ENCODE data around the gene DGKQ.

The DGKQ gene

GRCh38 chr4:948101-948935 is 25.1 kb downstream of the DGKQ start:
- no peak overlapping the region for H3K4me3 ChIP-seq (replicated peaks; ENCODE audit: insufficient read depth, low read length)
- H3K27ac ChIP-seq (replicated peaks): no peak overlapping the region
- no peaks in the 10 kb centered on the region for H3K27me3 ChIP-seq (ENCODE audit: insufficient read depth, poor library complexity, severe bottlenecking)
- DNase-seq (ENCODE audit: low read depth in 1 of 2, low spot score in 1 of 2): no peak
- no peak for TF ChIP-seq GABPA (IDR thresholded peaks at IDR 0.05; ENCODE audit: low read depth)
- TF ChIP-seq, protein P1, sequence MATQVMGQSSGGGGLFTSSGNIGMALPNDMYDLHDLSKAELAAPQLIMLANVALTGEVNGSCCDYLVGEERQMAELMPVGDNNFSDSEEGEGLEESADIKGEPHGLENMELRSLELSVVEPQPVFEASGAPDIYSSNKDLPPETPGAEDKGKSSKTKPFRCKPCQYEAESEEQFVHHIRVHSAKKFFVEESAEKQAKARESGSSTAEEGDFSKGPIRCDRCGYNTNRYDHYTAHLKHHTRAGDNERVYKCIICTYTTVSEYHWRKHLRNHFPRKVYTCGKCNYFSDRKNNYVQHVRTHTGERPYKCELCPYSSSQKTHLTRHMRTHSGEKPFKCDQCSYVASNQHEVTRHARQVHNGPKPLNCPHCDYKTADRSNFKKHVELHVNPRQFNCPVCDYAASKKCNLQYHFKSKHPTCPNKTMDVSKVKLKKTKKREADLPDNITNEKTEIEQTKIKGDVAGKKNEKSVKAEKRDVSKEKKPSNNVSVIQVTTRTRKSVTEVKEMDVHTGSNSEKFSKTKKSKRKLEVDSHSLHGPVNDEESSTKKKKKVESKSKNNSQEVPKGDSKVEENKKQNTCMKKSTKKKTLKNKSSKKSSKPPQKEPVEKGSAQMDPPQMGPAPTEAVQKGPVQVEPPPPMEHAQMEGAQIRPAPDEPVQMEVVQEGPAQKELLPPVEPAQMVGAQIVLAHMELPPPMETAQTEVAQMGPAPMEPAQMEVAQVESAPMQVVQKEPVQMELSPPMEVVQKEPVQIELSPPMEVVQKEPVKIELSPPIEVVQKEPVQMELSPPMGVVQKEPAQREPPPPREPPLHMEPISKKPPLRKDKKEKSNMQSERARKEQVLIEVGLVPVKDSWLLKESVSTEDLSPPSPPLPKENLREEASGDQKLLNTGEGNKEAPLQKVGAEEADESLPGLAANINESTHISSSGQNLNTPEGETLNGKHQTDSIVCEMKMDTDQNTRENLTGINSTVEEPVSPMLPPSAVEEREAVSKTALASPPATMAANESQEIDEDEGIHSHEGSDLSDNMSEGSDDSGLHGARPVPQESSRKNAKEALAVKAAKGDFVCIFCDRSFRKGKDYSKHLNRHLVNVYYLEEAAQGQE (IDR thresholded peaks at IDR 0.05; ENCODE audit: insufficient replicate concordance, low read depth): no peak
- no peak for TF ChIP-seq POLR2AphosphoS5 (IDR thresholded peaks at IDR 0.05; ENCODE audit: low read depth)
- TF ChIP-seq, protein P2, sequence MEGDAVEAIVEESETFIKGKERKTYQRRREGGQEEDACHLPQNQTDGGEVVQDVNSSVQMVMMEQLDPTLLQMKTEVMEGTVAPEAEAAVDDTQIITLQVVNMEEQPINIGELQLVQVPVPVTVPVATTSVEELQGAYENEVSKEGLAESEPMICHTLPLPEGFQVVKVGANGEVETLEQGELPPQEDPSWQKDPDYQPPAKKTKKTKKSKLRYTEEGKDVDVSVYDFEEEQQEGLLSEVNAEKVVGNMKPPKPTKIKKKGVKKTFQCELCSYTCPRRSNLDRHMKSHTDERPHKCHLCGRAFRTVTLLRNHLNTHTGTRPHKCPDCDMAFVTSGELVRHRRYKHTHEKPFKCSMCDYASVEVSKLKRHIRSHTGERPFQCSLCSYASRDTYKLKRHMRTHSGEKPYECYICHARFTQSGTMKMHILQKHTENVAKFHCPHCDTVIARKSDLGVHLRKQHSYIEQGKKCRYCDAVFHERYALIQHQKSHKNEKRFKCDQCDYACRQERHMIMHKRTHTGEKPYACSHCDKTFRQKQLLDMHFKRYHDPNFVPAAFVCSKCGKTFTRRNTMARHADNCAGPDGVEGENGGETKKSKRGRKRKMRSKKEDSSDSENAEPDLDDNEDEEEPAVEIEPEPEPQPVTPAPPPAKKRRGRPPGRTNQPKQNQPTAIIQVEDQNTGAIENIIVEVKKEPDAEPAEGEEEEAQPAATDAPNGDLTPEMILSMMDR (IDR thresholded peaks at IDR 0.05; ENCODE audit: insufficient read depth, low read length): no peak
- TF ChIP-seq SPI1 (IDR thresholded peaks at IDR 0.05; ENCODE audit: borderline replicate concordance, low read depth): no peak

GRCh38 chr4:947491-947971 is 25.8 kb downstream of the DGKQ start:
- Histone ChIP-seq H3K27ac (replicated peaks) (no peak overlapping the region), H3K4me3 (replicated peaks; ENCODE audit: insufficient read depth, low read length) (no peak overlapping the region), H3K27me3 (ENCODE audit: insufficient read depth, poor library complexity, severe bottlenecking) (no peaks in the 10 kb centered on the region)
- no peak for TF ChIP-seq SPI1 (IDR thresholded peaks at IDR 0.05; ENCODE audit: borderline replicate concordance, low read depth)
- no peak for TF ChIP-seq POLR2AphosphoS5 (IDR thresholded peaks at IDR 0.05; ENCODE audit: low read depth)
- TF ChIP-seq, protein P1 (IDR thresholded peaks at IDR 0.05; ENCODE audit: insufficient replicate concordance, low read depth): no peak
- TF ChIP-seq, protein P2 (IDR thresholded peaks at IDR 0.05; ENCODE audit: insufficient read depth, low read length): no peak
- no peak for TF ChIP-seq GABPA (IDR thresholded peaks at IDR 0.05; ENCODE audit: low read depth)
- DNase-seq (ENCODE audit: low read depth in 1 of 2, low spot score in 1 of 2): no peak

- no peak for DNase-seq (ENCODE audit: low read depth in 1 of 2, low spot score in 1 of 2)
- H3K27ac ChIP-seq (replicated peaks): no peak overlapping the region
- TF ChIP-seq SPI1 (IDR thresholded peaks at IDR 0.05; ENCODE audit: borderline replicate concordance, low read depth) (no peak), GABPA (IDR thresholded peaks at IDR 0.05; ENCODE audit: low read depth) (no peak), POLR2AphosphoS5 (IDR thresholded peaks at IDR 0.05; ENCODE audit: low read depth) (no peak)
- TF ChIP-seq, protein P2 (IDR thresholded peaks at IDR 0.05; ENCODE audit: insufficient read depth, low read length): no peak
- TF ChIP-seq, protein P1 (IDR thresholded peaks at IDR 0.05; ENCODE audit: insufficient replicate concordance, low read depth): no peak
- H3K27me3 ChIP-seq (ENCODE audit: insufficient read depth, poor library complexity, severe bottlenecking): no peaks in the 10 kb centered on the region
- no peak overlapping the region for H3K4me3 ChIP-seq (replicated peaks; ENCODE audit: insufficient read depth, low read length)
Observed at GRCh38 chr4:946517-947471, 26.6 kb downstream of the DGKQ start.

All from HL-60 (cell line).